Measurements from ENCODE around the gene ESX1.
"Not testable (repeated sequence)": the region's sequence is repeated elsewhere in the genome, so short reads cannot be mapped to it uniquely, and the experiment has no call there.

The ESX1 gene

DNA sequence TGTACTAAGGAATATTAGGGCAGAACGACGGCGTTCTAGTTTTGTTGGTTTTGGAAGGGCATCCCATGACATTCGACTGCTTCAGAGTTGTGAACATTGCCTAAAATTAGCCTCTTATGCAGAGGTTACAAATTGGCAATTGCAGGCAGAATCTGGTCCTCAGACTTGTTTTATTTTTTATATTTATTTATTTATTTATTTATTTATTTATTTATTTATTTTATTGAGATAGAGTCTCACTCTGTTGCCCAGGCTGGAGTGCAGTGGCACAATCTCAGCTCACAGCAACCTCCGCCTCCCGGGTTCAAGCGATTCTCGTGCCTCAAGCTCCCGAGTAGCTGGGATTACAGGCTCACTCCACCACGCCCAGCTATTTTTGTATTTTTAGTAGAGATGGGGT, 24.7 kb downstream of the ESX1 start:
- DNase-seq (ENCODE audit: low spot score in 2 of 2); H3K27me3 Mint-ChIP-seq; H3K9me3 Mint-ChIP-seq; H3K4me1 Mint-ChIP-seq; H3K4me3 Mint-ChIP-seq; ATAC-seq (ENCODE audit: low read depth); H3K27ac Mint-ChIP-seq; H3K36me3 Mint-ChIP-seq: not testable (repeated sequence)

DNA sequence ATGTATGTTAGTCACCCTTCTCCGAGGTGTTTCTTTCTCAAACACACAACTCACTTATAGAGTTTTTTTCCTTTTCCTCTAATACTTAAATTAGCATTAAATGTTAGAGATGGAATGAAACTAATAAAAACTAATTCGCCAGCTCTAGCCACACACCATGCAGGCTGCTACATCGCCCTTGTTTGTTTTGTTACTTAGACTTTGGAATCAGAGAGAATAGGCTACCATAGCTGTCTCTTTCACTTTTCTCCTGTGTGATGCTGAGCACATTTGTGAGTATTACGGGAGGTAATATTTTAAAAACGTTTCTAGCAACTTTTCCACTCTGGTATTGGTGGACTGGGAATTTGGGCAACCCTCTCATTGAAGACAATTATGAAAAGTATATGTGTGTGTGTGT, 43.5 kb downstream of the ESX1 start:
- no peaks in the 10 kb centered on the region for H3K27me3 Mint-ChIP-seq

DNA sequence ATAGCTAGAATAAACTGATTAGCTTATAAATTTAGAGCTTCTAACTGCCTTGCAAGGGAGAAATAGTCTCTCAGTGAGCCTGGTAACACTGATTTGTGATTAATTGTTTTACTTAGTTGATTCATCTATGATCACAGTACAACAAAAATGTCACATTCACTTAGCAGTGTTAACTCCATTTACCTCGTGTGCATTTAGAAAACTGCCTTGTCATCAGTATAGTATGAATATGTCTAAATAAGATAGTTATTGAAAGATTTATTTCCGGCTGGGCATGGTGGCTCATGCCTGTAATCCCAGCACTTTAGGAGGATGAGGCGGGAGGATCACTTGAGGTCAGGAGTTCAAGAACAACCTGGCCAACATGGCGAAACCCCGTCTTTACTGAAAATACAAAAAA, 49.2 kb downstream of the ESX1 start:
- H3K36me3 Mint-ChIP-seq = peaks cover 3% of the 10 kb centered on the region
- no peak overlapping the region for H3K4me3 Mint-ChIP-seq
- H3K27ac Mint-ChIP-seq = no peak overlapping the region
- H3K4me1 Mint-ChIP-seq = no peaks in the 10 kb centered on the region
- no peak for ATAC-seq (ENCODE audit: low read depth)
- H3K9me3 Mint-ChIP-seq = no peaks in the 10 kb centered on the region
- H3K27me3 Mint-ChIP-seq = no peaks in the 10 kb centered on the region
- no peak for DNase-seq (ENCODE audit: low spot score in 2 of 2)

More for the DNA sequence above, 43.5 kb downstream of the ESX1 start:
- H3K27ac Mint-ChIP-seq = no peak overlapping the region
- no peaks in the 10 kb centered on the region for H3K9me3 Mint-ChIP-seq
- DNase-seq (ENCODE audit: low spot score in 2 of 2) (no peak), ATAC-seq (ENCODE audit: low read depth) (no peak)
- no peaks in the 10 kb centered on the region for H3K4me1 Mint-ChIP-seq
- no peak overlapping the region for H3K4me3 Mint-ChIP-seq
- no peaks in the 10 kb centered on the region for H3K36me3 Mint-ChIP-seq

Data from memory B cell (primary cell).